Measurements from ENCODE around the gene MAPK8. TPM values are rescaled to one million over a fixed set of nuclear protein-coding genes. Genes with fewer than 3 reads are reported as not detected.

Gene MAPK8
- total and polyA plus RNA-seq, 4 donors: 75.8 to 107 (median 88.7) TPM

GRCh38 chr10:48289501-48290238 is 16.8 kb upstream of the MAPK8 start:
- H3K4me3 ChIP-seq (ENCODE audit: low read depth, low read length): no peak overlapping the region
- peak in 3 of 6 donors; percentile 57 to 90 (median 83) for DNase-seq (ENCODE audit: low read depth in 4 of 6, low spot score in 6 of 6)
- peaks cover 19% of the 10 kb centered on the region for H3K4me1 ChIP-seq (ENCODE audit: control insufficient read depth, insufficient read depth, low read length)
- WGBS (ENCODE audit: insufficient coverage): 30% methylated on average over 4 of the region's 9 CpGs
- no peaks in the 10 kb centered on the region for H3K27me3 ChIP-seq (ENCODE audit: control insufficient read depth, insufficient read depth, low read length)
- no peaks in the 10 kb centered on the region for H3K36me3 ChIP-seq (ENCODE audit: control insufficient read depth, insufficient read depth, low read length)
- H3K9me3 ChIP-seq (ENCODE audit: control insufficient read depth, insufficient read depth, low read length): no peaks in the 10 kb centered on the region
- H3K27ac ChIP-seq (ENCODE audit: low read depth, low read length): no peak overlapping the region

DNA sequence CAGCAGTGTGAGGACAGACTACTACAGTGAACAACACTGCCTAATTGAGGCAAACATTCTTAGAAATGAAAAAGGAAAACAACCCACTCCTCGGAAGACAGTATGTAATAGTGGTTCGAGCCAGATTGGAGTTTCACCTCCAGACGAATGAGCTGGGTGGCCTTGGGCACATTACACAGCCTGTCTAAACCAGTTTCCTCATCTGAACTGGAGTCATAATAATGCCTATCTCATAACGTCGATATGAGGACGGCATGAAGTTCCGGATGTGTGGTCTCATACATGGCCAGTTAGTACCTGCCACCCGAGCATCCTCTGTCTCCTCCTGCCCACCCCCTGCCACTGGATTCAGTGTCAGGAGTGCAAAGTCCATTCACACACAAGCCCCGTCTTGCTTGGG is 16.2 kb upstream of the MAPK8 start:
- no peaks in the 10 kb centered on the region for H3K36me3 ChIP-seq (ENCODE audit: control insufficient read depth, insufficient read depth, low read length)
- over 99% methylated on average over 9 of the region's 9 CpGs for WGBS (ENCODE audit: insufficient coverage)
- H3K4me3 ChIP-seq (ENCODE audit: low read depth, low read length): no peak overlapping the region
- no peak for DNase-seq (ENCODE audit: low read depth in 4 of 6, low spot score in 6 of 6)
- H3K27ac ChIP-seq (ENCODE audit: low read depth, low read length): no peak overlapping the region
- H3K9me3 ChIP-seq (ENCODE audit: control insufficient read depth, insufficient read depth, low read length): no peaks in the 10 kb centered on the region
- peaks cover 19% of the 10 kb centered on the region for H3K4me1 ChIP-seq (ENCODE audit: control insufficient read depth, insufficient read depth, low read length)
- no peaks in the 10 kb centered on the region for H3K27me3 ChIP-seq (ENCODE audit: control insufficient read depth, insufficient read depth, low read length)

GRCh38 chr10:48291190-48291589 is 15.3 kb upstream of the MAPK8 start:
- Histone ChIP-seq H3K4me1 (ENCODE audit: control insufficient read depth, insufficient read depth, low read length) (peaks cover 19% of the 10 kb centered on the region), H3K27ac (ENCODE audit: low read depth, low read length) (no peak overlapping the region), H3K36me3 (ENCODE audit: control insufficient read depth, insufficient read depth, low read length) (no peaks in the 10 kb centered on the region), H3K4me3 (ENCODE audit: low read depth, low read length) (no peak overlapping the region), H3K27me3 (ENCODE audit: control insufficient read depth, insufficient read depth, low read length) (no peaks in the 10 kb centered on the region), H3K9me3 (ENCODE audit: control insufficient read depth, insufficient read depth, low read length) (no peaks in the 10 kb centered on the region)
- no peak for DNase-seq (ENCODE audit: low read depth in 4 of 6, low spot score in 6 of 6)
- 100% methylated on average over 1 of the region's 3 CpGs for WGBS (ENCODE audit: insufficient coverage)

- no peak for DNase-seq (ENCODE audit: low read depth in 4 of 6, low spot score in 6 of 6)
- 100% methylated on average over 2 of the region's 3 CpGs for WGBS (ENCODE audit: insufficient coverage)
- Histone ChIP-seq H3K4me3 (ENCODE audit: low read depth, low read length) (no peak overlapping the region), H3K4me1 (ENCODE audit: control insufficient read depth, insufficient read depth, low read length) (peaks cover 14% of the 10 kb centered on the region), H3K36me3 (ENCODE audit: control insufficient read depth, insufficient read depth, low read length) (no peaks in the 10 kb centered on the region), H3K27me3 (ENCODE audit: control insufficient read depth, insufficient read depth, low read length) (no peaks in the 10 kb centered on the region), H3K9me3 (ENCODE audit: control insufficient read depth, insufficient read depth, low read length) (no peaks in the 10 kb centered on the region), H3K27ac (ENCODE audit: low read depth, low read length) (no peak overlapping the region)
Observed at GRCh38 chr10:48292616-48293015, 13.9 kb upstream of the MAPK8 start.

GRCh38 chr10:48294431-48294830 is 12.0 kb upstream of the MAPK8 start:
- WGBS (ENCODE audit: insufficient coverage): 100% methylated on average over 1 of the region's 2 CpGs
- no peak for DNase-seq (ENCODE audit: low read depth in 4 of 6, low spot score in 6 of 6)
- H3K36me3 ChIP-seq (ENCODE audit: control insufficient read depth, insufficient read depth, low read length): no peaks in the 10 kb centered on the region

GRCh38 chr10:48296576-48297098 is 9.8 kb upstream of the MAPK8 start:
- no peak for DNase-seq (ENCODE audit: low read depth in 4 of 6, low spot score in 6 of 6)
- Histone ChIP-seq H3K27me3 (ENCODE audit: control insufficient read depth, insufficient read depth, low read length) (no peaks in the 10 kb centered on the region), H3K27ac (ENCODE audit: low read depth, low read length) (no peak overlapping the region), H3K4me1 (ENCODE audit: control insufficient read depth, insufficient read depth, low read length) (peaks cover 7% of the 10 kb centered on the region), H3K36me3 (ENCODE audit: control insufficient read depth, insufficient read depth, low read length) (no peaks in the 10 kb centered on the region), H3K9me3 (ENCODE audit: control insufficient read depth, insufficient read depth, low read length) (no peaks in the 10 kb centered on the region), H3K4me3 (ENCODE audit: low read depth, low read length) (no peak overlapping the region)
- 81% methylated on average over 3 of the region's 4 CpGs for WGBS (ENCODE audit: insufficient coverage)

More at GRCh38 chr10:48294431-48294830, 12.0 kb upstream of the MAPK8 start:
- no peaks in the 10 kb centered on the region for H3K4me1 ChIP-seq (ENCODE audit: control insufficient read depth, insufficient read depth, low read length)
- H3K4me3 ChIP-seq (ENCODE audit: low read depth, low read length): no peak overlapping the region
- H3K27me3 ChIP-seq (ENCODE audit: control insufficient read depth, insufficient read depth, low read length): no peaks in the 10 kb centered on the region
- no peaks in the 10 kb centered on the region for H3K9me3 ChIP-seq (ENCODE audit: control insufficient read depth, insufficient read depth, low read length)
- H3K27ac ChIP-seq (ENCODE audit: low read depth, low read length): no peak overlapping the region

- WGBS (ENCODE audit: insufficient coverage): 93% methylated on average over 7 of the region's 7 CpGs
- Histone ChIP-seq H3K4me3 (ENCODE audit: low read depth, low read length) (no peak overlapping the region), H3K36me3 (ENCODE audit: control insufficient read depth, insufficient read depth, low read length) (no peaks in the 10 kb centered on the region), H3K4me1 (ENCODE audit: control insufficient read depth, insufficient read depth, low read length) (peaks cover 7% of the 10 kb centered on the region), H3K27ac (ENCODE audit: low read depth, low read length) (no peak overlapping the region), H3K27me3 (ENCODE audit: control insufficient read depth, insufficient read depth, low read length) (no peaks in the 10 kb centered on the region), H3K9me3 (ENCODE audit: control insufficient read depth, insufficient read depth, low read length) (no peaks in the 10 kb centered on the region)
- no peak for DNase-seq (ENCODE audit: low read depth in 4 of 6, low spot score in 6 of 6)
Observed at GRCh38 chr10:48299066-48299465, 7.4 kb upstream of the MAPK8 start.

DNA sequence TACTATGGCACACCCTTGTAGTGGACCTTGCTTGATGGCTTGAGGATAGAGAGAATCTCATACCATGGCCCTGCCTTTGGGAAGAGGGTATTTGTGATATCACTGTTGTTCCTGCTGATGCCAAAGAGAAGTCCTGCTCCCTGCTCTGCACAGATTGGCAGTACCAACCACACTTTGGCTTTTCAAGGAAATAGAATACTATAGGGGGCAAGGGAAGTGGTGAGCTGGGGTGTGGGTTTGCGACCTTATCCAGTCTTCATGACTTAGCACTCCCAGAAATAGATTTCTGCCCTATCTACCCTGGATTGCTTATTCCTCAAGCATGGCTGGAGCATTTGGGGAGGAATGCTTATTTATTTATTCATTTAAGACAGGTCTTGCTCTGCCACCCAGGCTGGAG is 6.8 kb upstream of the MAPK8 start:
- WGBS (ENCODE audit: insufficient coverage): no CpG with 5 or more reads among the region's 1 CpG

GRCh38 chr10:48300556-48300955 is 5.9 kb upstream of the MAPK8 start:
- WGBS (ENCODE audit: insufficient coverage): 21% methylated on average over 2 of the region's 2 CpGs
- Histone ChIP-seq H3K4me1 (ENCODE audit: control insufficient read depth, insufficient read depth, low read length) (peaks cover 7% of the 10 kb centered on the region), H3K4me3 (ENCODE audit: low read depth, low read length) (no peak overlapping the region), H3K36me3 (ENCODE audit: control insufficient read depth, insufficient read depth, low read length) (no peaks in the 10 kb centered on the region), H3K27me3 (ENCODE audit: control insufficient read depth, insufficient read depth, low read length) (no peaks in the 10 kb centered on the region), H3K27ac (ENCODE audit: low read depth, low read length) (no peak overlapping the region), H3K9me3 (ENCODE audit: control insufficient read depth, insufficient read depth, low read length) (no peaks in the 10 kb centered on the region)
- peak in 1 of 6 donors; percentile 78 for DNase-seq (ENCODE audit: low read depth in 4 of 6, low spot score in 6 of 6)

More for the DNA sequence above, 6.8 kb upstream of the MAPK8 start:
- Histone ChIP-seq H3K4me1 (ENCODE audit: control insufficient read depth, insufficient read depth, low read length) (peaks cover 7% of the 10 kb centered on the region), H3K4me3 (ENCODE audit: low read depth, low read length) (no peak overlapping the region), H3K27ac (ENCODE audit: low read depth, low read length) (no peak overlapping the region), H3K36me3 (ENCODE audit: control insufficient read depth, insufficient read depth, low read length) (no peaks in the 10 kb centered on the region), H3K27me3 (ENCODE audit: control insufficient read depth, insufficient read depth, low read length) (no peaks in the 10 kb centered on the region), H3K9me3 (ENCODE audit: control insufficient read depth, insufficient read depth, low read length) (no peaks in the 10 kb centered on the region)
- no peak for DNase-seq (ENCODE audit: low read depth in 4 of 6, low spot score in 6 of 6)
